ENCODE data around the gene HTR1B.

The HTR1B gene

DNA sequence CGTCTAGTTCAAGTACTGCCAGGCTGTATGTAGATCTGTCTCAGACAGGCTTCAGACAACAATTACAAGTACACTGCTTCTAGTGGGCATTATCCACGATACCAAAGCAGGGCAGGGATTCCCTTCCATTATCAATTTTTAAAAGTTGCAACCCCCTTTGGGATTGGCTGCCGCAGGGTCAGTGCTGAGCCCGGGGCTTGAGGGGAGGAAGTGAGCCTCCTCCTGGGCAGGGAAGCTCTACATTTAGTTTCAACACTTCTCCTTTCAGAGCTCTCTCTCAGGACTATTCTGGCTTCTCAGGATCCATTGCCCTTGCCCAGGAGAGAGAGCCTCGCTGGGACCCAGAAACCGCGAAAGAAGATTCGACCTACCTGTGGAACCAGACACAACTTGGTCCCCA lies 1.5 kb downstream of the HTR1B start:
- DNase-seq (ENCODE audit: low read depth, low spot score), result no peak
- TF ChIP-seq, protein P1, sequence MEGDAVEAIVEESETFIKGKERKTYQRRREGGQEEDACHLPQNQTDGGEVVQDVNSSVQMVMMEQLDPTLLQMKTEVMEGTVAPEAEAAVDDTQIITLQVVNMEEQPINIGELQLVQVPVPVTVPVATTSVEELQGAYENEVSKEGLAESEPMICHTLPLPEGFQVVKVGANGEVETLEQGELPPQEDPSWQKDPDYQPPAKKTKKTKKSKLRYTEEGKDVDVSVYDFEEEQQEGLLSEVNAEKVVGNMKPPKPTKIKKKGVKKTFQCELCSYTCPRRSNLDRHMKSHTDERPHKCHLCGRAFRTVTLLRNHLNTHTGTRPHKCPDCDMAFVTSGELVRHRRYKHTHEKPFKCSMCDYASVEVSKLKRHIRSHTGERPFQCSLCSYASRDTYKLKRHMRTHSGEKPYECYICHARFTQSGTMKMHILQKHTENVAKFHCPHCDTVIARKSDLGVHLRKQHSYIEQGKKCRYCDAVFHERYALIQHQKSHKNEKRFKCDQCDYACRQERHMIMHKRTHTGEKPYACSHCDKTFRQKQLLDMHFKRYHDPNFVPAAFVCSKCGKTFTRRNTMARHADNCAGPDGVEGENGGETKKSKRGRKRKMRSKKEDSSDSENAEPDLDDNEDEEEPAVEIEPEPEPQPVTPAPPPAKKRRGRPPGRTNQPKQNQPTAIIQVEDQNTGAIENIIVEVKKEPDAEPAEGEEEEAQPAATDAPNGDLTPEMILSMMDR (IDR thresholded peaks at IDR 0.05; ENCODE audit: insufficient read depth, low read length, missing control alignments), result no peak
- H3K4me3 ChIP-seq (ENCODE audit: low read depth, low read length), result peak overlapping the region; percentile 62
- POLR2A ChIA-PET, result no interaction called here
- CTCF ChIA-PET, result interaction anchor here (1.0 to 1.4 kb wide), 4 partner anchors 763 to 1568 kb away, joined by 3 to 7 read pairs (median 4); no protein-coding TSS in a partner anchor

DNA sequence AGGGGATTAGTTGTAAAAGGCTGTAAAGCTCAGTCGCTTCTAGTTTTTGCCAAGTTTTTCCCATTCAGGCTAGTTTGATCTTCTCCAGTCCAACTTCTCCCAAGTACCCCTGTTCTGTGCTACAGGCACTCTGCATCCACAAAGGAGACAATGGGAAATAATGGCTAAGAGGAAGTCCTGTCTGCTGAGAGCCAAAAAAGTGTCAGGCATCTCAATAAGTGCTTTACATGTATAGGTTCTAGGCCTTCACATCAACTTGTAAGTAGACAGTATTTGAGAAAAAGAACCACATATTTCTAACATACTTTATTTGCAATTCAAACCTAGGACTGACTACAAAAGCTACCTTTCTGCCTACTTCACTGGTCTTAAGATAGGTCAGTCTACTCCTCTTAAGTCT lies 4.9 kb downstream of the HTR1B start:
- no peak for DNase-seq (ENCODE audit: low read depth, low spot score)
- H3K4me3 ChIP-seq (ENCODE audit: low read depth, low read length), result no peak overlapping the region
- ChIA-PET POLR2A (no interaction called here), CTCF (interaction anchor here (0.9 to 4.7 kb wide), 5 partner anchors 9 to 1565 kb away, joined by 3 to 59 read pairs (median 7); no protein-coding TSS in a partner anchor)
- TF ChIP-seq, protein P1 (IDR thresholded peaks at IDR 0.05; ENCODE audit: insufficient read depth, low read length, missing control alignments), result no peak

DNA sequence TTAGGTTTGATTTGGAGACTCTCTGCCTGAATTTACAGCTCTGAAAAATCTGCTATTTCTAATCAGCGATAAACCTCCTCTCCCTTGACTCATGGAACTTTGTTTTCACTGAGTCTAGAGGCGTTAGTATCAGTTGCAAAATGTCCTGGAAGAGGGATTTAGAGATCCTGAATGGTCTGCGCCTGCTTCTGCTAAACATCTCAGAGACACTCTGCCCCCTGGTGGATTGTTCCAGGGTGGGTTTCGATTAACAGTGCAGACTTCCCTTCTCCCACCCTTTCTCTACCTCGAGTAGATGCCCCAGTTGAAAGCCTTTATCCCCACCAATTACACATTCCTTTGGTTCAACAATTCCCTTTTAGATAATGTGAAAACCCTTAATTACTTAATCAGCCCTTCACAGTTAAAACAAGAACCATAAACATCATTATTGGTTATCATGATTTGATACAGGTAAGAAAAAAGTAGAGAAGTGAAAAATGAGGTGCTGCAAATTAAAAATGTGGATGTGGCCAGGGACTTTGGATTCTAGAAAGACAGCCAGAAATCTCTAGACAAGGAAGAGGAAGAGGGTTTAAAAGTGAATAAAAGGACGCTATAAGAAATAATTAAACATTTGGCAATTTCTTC lies 5.5 kb downstream of the HTR1B start:
- ChIA-PET CTCF (interaction anchor here (0.7 to 4.7 kb wide), 22 partner anchors 8 to 1602 kb away, joined by 3 to 59 read pairs (median 5); no protein-coding TSS in a partner anchor), POLR2A (no interaction called here)
- H3K4me3 ChIP-seq (ENCODE audit: low read depth, low read length), result no peak overlapping the region
- DNase-seq (ENCODE audit: low read depth, low spot score), result peak; percentile 80
- TF ChIP-seq, protein P1 (IDR thresholded peaks at IDR 0.05; ENCODE audit: insufficient read depth, low read length, missing control alignments), result peak; percentile 71

DNA sequence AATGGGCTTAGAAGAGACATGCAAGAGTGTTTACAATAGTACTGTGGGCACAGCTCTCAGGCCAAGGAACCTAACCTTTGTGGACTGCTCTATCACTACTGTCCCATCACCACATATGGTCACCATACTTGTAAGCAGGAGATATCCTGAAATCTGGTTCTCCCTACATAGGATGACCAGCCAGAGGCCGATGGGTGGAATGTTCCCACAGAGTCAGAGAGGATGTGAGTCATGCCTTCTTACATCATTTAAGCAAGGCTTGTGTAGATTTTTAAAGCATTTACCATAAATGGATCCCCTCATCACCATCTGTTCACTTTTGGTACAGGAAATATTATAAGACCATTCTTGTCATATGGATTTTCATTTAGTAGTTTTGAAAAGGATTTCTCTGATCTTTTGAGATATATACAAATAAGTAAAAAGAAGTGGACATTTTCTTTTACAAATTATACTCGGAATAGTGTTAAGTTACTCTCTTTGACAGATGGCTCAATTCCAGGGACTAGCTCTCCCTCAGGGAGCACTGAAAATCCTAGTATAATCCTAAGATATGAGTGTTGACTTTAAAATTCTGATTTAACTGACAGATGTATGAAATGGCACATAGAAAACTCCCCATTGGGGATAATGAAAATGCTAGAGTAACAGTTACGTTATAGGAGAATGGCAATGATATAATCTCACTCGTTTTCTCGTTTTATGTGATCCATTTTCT lies 6.6 kb downstream of the HTR1B start:
- ChIA-PET CTCF (interaction anchor here (0.7 to 4.7 kb wide), 17 partner anchors 8 to 1601 kb away, joined by 3 to 59 read pairs (median 5); no protein-coding TSS in a partner anchor), POLR2A (no interaction called here)
- H3K4me3 ChIP-seq (ENCODE audit: low read depth, low read length), result no peak overlapping the region
- peak; percentile 99 for DNase-seq (ENCODE audit: low read depth, low spot score)
- TF ChIP-seq, protein P1 (IDR thresholded peaks at IDR 0.05; ENCODE audit: insufficient read depth, low read length, missing control alignments), result no peak

DNA sequence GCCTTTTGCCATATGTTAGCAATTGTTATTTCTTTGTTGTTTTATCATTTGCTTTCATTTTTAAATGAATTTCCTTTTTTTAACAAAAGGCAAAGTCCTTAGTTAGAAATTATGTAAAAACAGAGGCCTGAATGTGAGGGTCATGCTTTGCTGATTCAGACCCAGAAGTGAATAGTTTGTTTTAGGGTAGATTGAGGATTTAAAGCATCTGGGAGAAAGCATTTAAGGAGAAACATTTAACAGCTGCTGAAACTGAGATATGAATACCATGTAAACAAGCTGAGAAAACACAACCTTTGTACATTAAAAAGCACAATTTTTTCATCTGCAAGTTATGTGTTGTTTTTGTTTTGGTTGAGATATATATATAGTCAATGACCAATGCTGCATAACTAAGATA lies 8.0 kb downstream of the HTR1B start:
- no peak overlapping the region for H3K4me3 ChIP-seq (ENCODE audit: low read depth, low read length)
- ChIA-PET CTCF (interaction anchor here (1.3 to 2.9 kb wide), 2 partner anchors 10 to 14 kb away, joined by 3 to 23 read pairs; no protein-coding TSS in a partner anchor), POLR2A (no interaction called here)
- TF ChIP-seq, protein P1 (IDR thresholded peaks at IDR 0.05; ENCODE audit: insufficient read depth, low read length, missing control alignments), result no peak
- DNase-seq (ENCODE audit: low read depth, low spot score), result no peak

DNA sequence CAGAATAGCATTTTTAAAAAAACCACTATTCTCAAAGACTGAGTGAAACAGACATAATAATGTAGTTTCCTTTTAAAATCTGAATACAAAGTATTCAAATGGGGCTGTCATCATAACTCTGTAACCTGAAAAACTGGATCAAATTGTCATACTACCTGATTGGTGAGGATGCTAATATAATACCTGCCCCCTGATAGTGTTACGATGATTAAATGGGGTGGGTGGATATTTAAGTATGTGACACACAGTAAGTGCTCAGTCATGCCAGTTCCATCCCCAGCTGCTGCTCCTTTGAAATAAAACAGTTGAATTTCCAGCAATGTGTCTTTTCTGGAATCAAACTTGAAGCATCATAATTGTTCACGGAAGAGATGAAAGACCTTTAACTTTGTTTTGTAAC lies 8.9 kb downstream of the HTR1B start:
- POLR2A ChIA-PET, result no interaction called here
- CTCF ChIA-PET, result interaction anchor here (1.4 kb wide), 1 partner anchor 11 kb away, joined by 5 read pairs; no protein-coding TSS in a partner anchor
- no peak for DNase-seq (ENCODE audit: low read depth, low spot score)
- no peak overlapping the region for H3K4me3 ChIP-seq (ENCODE audit: low read depth, low read length)
- TF ChIP-seq, protein P1 (IDR thresholded peaks at IDR 0.05; ENCODE audit: insufficient read depth, low read length, missing control alignments), result no peak

All from AG04449 (cell line).